Neural cell (in vitro differentiated cells): ENCODE results near the gene SLC25A25.

Experiments used
- SMC3 ChIP-seq: fragments of 450-650 bp; conservative IDR thresholded peaks from 2 replicates; pipeline ENCODE4 v1.6.1; 2014; ENCODE audit warnings: antibody characterized with exemption, mild to moderate bottlenecking, moderate library complexity; ENCODE audit not compliant: poor library complexity
- TF ChIP-seq, protein P1 (sequence below): fragments of 450-650 bp; IDR thresholded peaks from 2 replicates; pipeline ENCODE4 v1.5.1; 2014; ENCODE audit warnings: antibody characterized with exemption, mild to moderate bottlenecking, moderate library complexity; ENCODE audit not compliant: poor library complexity, severe bottlenecking

DNA sequence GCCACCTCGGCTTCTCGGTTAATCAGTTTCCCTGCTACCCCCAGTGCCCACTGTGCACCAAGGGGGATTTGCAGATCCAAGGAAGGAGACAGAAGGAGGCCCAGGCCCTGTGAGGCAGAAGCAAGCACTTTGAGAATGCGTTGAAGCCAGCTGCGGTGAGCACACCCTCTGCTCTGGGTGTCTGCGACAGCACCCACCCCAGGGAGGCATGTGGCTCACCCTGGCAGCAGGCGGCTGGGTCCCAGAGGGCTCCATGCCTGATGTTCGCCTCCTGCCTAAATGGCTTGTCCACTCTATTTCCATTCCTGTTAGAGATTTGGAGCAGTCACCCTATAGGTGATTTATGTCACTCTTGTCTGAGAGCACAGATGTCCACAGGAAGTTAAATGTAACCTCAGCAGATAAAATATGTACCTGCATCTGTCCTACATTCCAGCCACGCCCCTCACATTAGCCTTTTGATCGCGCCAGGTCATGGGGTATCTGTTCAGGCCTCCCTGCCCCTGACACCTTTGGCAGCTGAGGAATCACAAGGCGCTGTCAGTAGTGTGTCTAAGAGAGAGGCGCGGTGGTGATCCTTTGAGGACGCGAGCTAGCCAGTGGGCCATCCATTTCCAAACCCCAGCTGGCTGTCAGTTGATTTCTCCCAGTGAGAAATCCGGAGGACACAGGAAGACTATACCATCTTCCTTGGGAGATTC lies 31.3 kb downstream of the SLC25A25 start:
- TF ChIP-seq, protein P1, sequence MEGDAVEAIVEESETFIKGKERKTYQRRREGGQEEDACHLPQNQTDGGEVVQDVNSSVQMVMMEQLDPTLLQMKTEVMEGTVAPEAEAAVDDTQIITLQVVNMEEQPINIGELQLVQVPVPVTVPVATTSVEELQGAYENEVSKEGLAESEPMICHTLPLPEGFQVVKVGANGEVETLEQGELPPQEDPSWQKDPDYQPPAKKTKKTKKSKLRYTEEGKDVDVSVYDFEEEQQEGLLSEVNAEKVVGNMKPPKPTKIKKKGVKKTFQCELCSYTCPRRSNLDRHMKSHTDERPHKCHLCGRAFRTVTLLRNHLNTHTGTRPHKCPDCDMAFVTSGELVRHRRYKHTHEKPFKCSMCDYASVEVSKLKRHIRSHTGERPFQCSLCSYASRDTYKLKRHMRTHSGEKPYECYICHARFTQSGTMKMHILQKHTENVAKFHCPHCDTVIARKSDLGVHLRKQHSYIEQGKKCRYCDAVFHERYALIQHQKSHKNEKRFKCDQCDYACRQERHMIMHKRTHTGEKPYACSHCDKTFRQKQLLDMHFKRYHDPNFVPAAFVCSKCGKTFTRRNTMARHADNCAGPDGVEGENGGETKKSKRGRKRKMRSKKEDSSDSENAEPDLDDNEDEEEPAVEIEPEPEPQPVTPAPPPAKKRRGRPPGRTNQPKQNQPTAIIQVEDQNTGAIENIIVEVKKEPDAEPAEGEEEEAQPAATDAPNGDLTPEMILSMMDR, result no peak
- TF ChIP-seq SMC3, result no peak
